HG03060 (cell line): ENCODE data around the gene GUCA2A.

Experiments used
- ATAC-seq: cut with Tn5 transposase; IDR thresholded peaks from one replicate; pipeline ENCODE4 v1.9.1; 2021; ENCODE audit warnings: low read depth, moderate number of reproducible peaks; ENCODE audit not compliant: unreplicated experiment

The GUCA2A gene

GRCh38 chr1:42157667-42158066 lies 6.9 kb downstream of the GUCA2A start:
- ATAC-seq, result no peak

GRCh38 chr1:42155362-42155761 lies 9.2 kb downstream of the GUCA2A start:
- ATAC-seq, result no peak

GRCh38 chr1:42154685-42155084 lies 9.9 kb downstream of the GUCA2A start:
- no peak for ATAC-seq

- ATAC-seq, result no peak
Observed at GRCh38 chr1:42153624-42154023, 10.9 kb downstream of the GUCA2A start.

- ATAC-seq, result no peak
Observed at GRCh38 chr1:42152907-42153600, 11.5 kb downstream of the GUCA2A start, which contains the start of gene GUCA2B. Gene GUCA2B (plus strand): TSS chr1:42153410. CDS start chr1:42153451, 41 bp downstream.

GRCh38 chr1:42152119-42152518 lies 12.4 kb downstream of the GUCA2A start:
- ATAC-seq, result no peak

GRCh38 chr1:42150651-42151050 lies 13.9 kb downstream of the GUCA2A start:
- ATAC-seq, result no peak

GRCh38 chr1:42148166-42148565 lies 16.4 kb downstream of the GUCA2A start:
- ATAC-seq, result no peak

GRCh38 chr1:42146626-42147320 lies 17.8 kb downstream of the GUCA2A start:
- no peak for ATAC-seq

GRCh38 chr1:42145764-42146625 lies 18.6 kb downstream of the GUCA2A start:
- ATAC-seq, result no peak

- no peak for ATAC-seq
Observed at GRCh38 chr1:42145389-42145716, 19.2 kb downstream of the GUCA2A start.

- no peak for ATAC-seq
Observed at GRCh38 chr1:42144711-42145388, 19.7 kb downstream of the GUCA2A start.

- ATAC-seq, result no peak
Observed at GRCh38 chr1:42143896-42144710, 20.4 kb downstream of the GUCA2A start.

GRCh38 chr1:42142894-42143675 lies 21.5 kb downstream of the GUCA2A start:
- no peak for ATAC-seq

- ATAC-seq, result no peak
Observed at GRCh38 chr1:42141978-42142377, 22.6 kb downstream of the GUCA2A start.

GRCh38 chr1:42140191-42140590 lies 24.4 kb downstream of the GUCA2A start:
- ATAC-seq, result no peak

- ATAC-seq, result no peak
Observed at GRCh38 chr1:42139444-42139843, 25.1 kb downstream of the GUCA2A start.

- ATAC-seq, result no peak
Observed at GRCh38 chr1:42138586-42138985, 26.0 kb downstream of the GUCA2A start.

GRCh38 chr1:42137766-42138165 lies 26.8 kb downstream of the GUCA2A start:
- ATAC-seq, result no peak
